HG02571 (cell line): Measurements from ENCODE around the gene FDPS.

Experiments used
- ATAC-seq: cut with Tn5 transposase; IDR thresholded peaks from one replicate; pipeline ENCODE4 v1.9.1; 2021; ENCODE audit warnings: mild to moderate bottlenecking, moderate library complexity; ENCODE audit not compliant: unreplicated experiment

The FDPS gene

DNA sequence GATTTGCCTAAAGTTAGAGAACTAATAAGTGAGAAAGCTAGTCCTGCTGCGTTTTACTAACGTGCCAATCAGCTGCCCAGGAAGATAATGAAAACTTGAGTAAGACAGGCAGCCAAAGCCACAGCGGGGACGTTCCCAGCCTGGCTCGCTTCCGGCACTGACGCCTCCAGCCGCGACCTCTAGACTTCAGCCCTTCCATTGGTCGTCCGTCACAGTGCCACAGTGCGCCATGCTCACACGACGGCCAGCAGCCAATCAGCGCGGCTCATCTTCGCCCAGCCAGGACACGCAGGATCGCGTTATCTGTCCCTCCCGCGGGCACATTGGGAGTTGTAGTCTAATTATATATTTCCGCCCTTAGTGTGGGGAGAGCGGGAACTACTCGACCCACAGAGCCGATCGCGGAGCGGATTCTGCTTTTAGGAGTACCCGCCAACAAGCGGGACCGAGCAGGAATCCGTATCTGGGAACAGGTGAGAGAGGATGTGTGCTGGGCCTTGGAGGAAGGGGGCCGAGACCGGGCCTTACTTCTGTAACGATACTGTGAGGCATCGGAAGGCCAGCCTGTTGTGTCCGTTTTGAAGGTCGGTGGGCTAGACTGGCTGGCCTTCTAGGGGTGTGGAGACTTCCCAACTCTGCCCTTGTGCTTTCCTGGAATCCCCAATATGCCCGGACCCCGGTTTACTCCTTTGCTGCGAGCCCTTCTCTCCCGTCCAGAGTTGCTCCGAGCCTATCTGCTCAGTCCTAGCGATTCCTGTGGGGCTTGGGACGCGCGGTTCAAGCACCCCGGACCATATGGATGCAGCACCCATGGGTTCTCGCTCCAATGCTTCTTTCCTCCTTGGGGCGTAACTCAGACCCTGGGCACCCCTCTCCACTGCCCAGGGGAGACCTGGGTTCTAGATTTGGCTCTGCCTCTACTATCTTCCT lies at the start of gene FDPS:
FDPS (plus strand) TSS at position 374 of the 930 bp plus-strand sequence. CDS start 924 bp downstream, outside the sequence.
- peak; percentile 95 for ATAC-seq

DNA sequence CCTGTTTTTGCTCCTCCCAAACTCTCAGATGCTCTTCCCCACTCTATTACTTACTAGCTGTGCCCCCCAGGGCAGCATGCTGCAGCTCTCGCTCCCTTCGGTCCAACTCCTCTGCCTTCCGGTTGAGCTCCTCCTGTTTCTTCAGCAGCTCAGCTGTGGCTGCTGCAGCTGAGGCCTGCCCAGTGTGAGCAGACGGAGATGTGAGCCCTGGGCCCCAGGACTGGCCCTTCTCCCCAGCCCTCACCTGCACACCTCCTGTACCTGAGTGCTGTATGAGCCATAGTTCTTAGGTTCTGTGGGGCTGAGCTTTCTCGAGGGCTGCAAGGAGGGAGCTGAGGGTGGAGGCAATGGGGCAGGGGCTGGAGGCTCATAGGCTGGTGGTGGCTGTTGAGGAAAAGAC lies 48.4 kb upstream of the FDPS start:
- no peak for ATAC-seq

DNA sequence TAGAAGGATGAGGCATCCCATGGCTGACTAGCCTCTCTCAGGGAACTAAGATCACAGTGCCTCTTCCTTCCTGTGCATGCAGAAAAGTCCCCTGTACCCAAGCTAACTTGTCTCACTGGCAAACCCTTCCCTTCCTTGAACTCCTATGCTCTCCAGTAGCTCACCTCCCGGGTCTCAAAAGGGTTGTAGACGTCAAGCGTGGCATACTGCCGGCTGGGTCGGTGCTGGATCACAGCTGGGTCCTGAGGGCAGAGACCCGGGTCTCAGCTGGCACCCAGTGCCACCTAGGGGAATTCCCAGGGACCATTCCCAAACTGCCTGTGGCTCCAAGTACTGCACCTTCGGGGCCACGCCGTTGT lies 47.2 kb upstream of the FDPS start:
- ATAC-seq, result no peak

DNA sequence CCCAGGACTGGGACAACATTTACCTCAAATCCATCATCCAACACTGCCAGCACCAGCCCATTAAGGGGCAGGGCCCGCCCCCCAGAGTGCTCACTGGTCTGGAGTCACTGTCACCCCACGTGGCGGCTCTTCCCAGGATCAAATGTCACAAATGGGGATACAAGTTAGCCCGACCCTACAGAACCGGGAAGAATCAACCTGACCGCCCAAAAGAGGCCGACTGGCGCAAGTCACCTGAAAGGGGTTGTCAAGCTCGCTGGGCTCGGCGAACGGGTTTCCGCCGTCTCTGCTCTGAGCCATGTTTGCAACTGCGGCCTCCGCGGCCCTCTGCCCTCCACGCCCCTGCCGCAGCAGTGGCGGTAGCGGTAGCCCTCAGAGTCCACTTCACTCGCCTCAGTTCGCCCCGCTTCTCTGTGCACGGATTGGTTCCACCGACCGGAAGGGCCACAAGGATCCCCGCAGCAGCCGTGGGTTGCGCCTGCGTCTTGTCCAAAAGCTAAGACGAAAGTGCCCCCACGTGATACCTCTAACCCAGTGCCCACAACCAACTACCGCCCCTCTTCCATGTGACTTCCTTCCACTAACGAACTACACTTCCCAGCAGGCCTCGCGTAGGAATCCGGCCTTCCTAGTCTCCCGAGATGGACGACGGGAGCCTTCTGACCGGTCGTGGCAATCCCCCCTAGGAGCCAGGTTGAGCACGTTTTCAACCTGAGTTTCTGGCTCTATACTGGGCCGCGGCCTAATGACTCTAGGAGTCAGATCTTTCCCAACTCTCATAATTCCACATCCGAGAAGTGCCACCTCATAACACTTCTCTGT lies 46.6 kb upstream of the FDPS start, which contains the start of gene SCAMP3:
SCAMP3 (minus strand) TSS at position 509 of the 822 bp plus-strand sequence; CDS start at position 300, 209 bp downstream.
- peak; percentile 89 for ATAC-seq

DNA sequence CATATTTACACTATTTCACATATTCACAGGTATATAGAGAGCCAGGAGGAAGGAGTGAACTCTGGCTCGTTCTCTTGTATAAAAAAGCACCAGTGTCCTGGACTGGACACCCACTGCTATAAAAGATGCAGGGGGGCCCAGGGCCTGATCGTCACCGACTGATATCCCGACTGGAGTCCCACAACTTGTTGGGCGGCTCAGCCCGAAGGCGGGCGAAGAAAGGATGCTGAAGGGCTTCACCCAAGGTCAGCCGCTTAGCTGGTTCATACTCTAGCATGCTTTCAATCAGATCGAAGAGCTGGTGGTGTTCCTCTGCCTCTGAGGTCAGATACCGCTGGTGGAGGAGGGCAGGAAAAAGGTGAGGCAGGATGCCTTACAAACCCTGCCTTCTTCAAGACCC lies 45.6 kb upstream of the FDPS start:
- ATAC-seq, result no peak

DNA sequence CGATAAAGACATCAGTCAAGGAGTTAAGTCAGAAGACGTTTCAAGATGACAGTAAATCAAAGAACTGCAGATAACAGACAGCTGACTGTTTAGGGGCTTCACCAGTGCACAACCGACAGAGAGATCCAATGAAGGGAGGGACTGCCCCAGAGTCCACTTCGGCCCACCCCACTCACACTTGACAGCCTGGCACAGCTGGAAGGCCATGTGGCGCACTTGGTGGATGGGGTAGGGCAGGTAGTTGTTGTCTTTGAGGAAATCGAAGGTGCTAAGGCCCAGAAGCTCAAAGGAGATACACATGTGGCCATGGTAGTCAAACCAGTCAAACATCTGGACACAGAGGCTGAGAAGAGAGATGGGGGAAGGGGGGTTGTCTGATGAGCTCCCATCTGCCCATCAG lies 42.1 kb upstream of the FDPS start:
- ATAC-seq, result no peak

DNA sequence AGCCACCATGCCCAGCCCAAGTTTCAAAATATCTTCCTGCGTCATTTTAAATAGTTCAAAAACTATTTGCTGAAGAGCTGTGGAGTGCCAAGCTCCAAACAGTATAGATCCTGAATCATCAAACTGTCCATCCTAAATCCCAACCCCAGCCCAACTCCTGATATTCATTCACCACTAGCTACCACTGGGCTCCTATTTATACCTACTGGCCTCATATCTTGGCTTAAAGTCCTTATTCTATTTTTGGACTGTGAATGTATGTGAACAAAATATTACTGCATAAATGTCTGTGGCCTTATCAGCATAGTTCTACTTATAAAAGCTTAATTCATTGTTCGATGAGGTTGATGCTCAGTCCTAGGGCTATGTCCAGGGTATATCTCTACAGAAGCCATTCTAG lies 41.3 kb upstream of the FDPS start:
- no peak for ATAC-seq

DNA sequence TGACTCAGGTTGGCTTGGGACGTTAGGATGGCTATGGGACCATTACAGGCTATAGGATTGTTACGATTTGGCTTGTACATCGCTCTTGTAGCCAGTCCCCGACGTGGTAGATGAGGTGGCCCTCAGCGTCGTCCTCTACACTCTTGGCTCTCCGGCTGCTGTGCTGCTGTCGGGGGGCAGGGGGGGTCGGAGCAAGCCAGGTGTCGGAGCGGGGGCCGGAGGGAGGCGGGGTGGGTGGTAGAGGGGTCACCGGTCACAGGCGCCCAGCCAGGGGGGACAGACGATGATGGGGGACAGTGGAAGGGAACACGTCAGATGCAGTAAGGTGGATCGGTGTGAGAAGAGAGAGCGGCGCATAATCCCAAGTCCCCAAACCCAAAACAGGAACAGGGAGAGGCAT lies 40.0 kb upstream of the FDPS start:
- ATAC-seq, result no peak

DNA sequence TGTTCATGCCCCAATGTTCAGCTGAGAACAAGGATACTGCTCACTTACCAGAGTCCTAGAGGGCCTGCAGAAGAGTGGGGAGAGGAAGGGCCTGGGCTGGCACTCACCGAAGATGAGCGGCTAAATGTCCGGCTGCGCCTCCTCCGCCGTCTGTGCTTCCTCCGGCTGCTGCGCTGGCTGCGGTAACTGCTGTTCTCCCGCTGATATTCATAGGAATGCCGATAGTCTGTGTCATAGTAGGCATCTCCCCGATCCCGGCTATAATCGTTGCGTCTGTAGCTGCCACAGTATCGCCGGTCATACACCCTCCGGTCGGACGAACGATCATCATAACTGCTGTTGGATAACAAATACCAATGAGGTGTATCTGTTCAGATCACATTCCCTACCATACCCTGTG lies 39.3 kb upstream of the FDPS start:
- no peak for ATAC-seq

DNA sequence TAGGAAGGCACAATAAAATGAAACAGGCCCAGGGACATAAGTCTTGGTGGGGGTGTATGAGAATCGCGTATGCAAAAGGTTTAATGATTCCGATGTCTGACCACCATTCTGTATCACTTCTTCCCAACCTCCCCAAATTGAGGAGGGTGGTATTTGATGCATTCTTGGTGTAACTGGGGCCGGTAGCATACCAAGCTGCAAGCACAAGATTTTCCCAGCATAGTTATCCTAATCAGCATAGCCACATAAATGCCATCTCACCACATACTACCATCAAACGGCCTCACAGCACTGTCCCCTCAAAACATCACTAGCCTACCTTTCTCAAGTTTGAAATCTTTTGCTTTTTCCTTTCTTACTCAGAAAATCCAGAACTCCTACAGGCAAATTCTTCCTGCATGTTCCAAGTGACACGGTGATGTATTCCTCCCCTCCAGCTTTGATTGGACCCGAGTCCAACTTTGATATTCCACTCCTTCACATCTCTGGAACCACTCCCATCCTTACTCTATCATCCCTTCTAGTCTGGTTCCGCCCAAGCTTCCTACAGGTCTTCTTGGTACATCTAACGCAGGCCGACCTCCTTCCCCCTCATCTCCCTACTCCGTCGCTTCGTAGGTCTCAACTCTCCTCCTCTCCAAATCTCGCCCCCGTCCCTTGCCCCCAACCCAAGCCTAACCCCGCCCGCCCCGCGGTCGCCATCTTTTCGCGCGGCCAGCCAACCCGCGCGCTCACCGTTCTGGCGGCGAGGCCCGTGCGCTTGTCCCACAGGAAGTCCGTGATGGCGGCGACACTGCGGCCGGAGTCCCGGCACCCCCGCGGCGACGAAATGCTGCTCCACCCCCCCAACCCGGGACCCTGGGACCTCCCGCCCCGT lies 36.0 kb upstream of the FDPS start:
- peak; percentile 34 for ATAC-seq

DNA sequence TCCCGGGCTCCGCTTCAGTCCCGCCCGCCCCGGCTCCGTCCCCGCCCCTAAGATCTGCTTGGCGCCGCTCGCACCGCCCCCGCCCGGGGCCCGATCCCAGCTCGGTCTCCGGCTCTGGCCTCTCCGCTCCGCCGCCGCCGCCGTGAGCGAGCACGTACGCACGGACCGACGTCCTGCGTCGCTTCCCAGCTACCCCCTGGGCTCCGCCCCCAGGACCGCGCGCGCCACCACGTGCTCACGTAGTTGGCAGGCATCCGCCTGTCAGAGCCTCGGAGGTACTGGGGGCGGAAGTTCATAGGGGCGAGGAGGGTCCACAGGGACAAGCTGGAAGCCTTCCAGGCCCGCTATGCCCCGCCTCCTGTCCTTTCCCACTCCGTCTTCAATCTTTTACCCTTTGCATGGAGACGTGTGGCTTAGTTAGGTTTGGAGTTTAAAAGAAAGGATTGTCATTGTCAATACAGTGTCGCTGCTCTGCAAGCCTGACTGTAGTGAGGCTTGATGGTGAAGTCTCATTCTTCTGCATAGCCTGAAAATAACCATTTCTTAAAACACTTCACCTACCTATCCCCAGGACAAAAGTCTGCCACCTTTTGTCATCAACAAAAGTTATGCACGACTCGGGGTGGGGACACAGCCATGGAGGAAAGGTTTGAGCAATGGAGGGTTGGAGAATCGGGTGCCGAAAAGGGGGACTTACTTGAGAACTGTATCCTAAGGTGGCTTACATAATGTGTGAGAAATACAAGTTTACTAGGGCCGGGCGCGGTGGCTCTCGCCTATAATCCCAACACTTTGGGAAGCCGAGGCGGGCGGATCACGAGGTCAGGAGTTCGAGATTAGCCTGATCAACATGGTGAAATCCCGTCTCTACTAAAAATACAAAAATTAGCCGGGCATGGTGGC lies 35.1 kb upstream of the FDPS start, which contains the start of gene CLK2:
CLK2 (minus strand) TSS at position 162 of the 903 bp plus-strand sequence. CDS start 2,527 bp downstream, outside the sequence.
- peak; percentile 74 for ATAC-seq

DNA sequence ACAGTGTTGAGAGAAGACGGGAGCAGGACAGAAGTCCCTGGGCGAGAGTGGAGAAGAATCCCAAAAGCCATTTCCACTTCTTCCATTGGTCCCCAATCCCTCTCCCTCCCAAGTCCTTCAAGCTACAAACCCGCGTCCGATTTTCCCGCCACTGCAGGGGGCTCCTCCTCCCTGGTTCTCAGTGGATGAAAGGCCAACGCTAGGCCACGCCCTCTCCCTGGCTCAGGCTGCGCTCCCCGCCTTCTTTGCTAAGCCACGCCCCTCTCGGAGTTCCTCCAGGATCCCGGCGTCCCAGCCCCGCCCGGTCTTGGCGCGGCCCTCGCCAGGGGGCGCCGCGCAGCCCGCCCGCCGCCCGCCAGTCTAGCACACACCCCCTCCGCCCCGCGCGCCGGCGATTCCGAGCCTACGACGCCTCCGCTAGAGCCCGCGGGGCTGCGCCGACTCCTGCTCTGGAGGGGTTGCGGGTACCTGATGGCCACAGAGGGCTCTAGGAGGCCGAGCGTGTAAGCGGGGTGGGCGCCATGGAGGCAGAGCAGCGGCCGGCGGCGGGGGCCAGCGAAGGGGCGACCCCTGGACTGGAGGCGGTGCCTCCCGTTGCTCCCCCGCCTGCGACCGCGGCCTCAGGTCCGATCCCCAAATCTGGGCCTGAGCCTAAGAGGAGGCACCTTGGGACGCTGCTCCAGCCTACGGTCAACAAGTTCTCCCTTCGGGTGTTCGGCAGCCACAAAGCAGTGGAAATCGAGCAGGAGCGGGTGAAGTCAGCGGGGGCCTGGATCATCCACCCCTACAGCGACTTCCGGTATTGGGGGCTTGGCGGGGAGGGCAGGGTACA lies 31.4 kb upstream of the FDPS start, which contains the start of gene HCN3:
HCN3 (plus strand) TSS at position 394 of the 832 bp plus-strand sequence; CDS start at position 522, 128 bp downstream.
- ATAC-seq, result peak; percentile 59

DNA sequence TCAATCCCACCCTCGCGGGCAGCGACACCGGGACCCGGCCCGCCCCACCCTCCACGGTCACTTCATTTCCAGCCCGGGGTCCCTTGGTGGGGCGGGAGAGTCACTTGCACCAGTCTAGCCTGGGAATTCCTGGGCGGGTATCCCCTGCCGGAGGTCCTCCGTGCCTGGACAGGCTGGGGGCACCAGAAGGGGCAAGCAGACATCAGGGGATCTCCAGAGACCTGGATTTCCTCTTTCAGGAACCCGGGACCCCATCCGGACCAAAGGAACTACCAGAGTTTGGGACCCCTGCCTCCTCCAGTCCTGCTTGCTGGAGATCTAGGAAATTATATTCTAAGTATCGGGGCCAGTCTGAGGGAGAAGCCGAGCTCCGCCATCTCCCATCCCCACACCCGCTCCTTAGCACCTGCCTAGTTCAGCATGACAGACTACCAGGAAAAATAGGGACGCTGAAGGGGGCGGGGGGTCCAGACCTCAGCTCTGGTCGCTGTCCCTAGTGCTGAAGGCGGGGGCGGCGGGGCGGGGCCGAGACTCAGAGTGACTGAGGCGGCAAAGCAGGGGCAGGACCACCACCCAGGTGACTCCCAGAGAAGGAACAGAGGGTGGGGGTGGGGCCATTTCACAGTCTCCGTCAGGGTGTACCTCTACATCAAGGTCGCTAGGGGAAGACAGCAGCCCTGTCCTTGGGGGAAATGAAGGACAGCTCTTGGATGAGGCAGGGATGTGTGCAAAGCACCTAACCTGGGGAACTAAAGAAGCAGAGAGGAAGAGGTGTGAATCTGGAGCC lies 30.6 kb upstream of the FDPS start:
- ATAC-seq, result no peak

DNA sequence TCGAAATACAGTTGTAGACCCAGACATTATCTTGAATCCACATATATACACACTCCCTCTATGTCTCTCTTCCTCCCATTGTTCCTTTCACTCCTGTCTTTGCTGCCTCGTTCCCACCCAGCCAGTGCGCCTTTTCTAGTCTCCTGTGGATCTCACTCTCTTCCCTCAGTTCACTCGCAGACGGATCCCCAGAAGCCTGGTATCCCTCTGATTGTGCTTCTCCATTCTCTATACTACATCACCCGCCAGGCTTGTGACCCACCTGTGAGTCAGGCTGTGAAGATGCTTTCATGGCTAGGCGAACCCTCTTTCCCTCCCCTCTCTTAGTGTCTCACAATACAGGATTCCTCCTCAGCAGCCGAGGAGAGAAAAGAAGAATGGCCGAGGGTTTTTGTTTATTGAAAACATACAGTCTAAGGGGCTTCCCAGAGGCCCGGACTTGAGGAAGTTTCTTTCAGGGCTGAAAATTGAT lies 29.9 kb upstream of the FDPS start:
- ATAC-seq, result no peak

DNA sequence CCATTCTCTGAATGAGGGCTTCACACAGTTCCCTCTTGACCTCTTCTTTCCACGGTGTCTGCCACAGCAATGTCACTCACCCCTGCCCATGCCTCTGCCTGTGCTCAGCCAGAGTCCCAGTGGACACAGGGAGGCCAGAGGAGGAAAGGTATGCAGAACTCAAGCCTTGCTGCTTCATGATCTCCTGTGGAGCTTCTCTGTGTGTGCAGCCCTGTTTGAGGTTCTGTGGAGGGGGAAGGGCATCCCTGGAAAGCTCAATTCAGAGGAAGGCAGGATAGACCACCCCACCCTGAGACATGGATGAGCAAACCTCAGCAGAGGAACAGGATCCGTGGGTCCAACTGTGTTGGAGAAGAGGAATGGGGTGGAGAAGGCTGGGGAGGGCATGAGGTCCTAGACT lies 29.4 kb upstream of the FDPS start:
- no peak for ATAC-seq

DNA sequence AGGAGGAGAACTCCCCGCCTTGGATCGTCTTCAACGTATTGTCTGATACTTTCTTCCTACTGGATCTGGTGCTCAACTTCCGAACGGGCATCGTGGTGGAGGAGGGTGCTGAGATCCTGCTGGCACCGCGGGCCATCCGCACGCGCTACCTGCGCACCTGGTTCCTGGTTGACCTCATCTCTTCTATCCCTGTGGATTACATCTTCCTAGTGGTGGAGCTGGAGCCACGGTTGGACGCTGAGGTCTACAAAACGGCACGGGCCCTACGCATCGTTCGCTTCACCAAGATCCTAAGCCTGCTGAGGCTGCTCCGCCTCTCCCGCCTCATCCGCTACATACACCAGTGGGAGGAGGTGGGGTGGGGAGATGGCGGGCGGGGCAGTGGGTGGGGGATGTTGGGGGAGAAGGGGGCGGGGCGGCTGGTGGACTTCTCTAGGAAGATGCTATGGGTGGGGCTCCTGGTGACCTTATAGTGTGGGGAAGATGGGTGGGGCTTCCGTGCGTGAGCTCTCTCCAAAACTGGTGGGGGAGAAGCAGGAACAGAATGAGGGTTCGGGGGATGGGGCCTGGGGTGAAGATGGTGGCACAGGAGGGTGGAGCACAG lies 26.1 kb upstream of the FDPS start:
- ATAC-seq, result no peak

DNA sequence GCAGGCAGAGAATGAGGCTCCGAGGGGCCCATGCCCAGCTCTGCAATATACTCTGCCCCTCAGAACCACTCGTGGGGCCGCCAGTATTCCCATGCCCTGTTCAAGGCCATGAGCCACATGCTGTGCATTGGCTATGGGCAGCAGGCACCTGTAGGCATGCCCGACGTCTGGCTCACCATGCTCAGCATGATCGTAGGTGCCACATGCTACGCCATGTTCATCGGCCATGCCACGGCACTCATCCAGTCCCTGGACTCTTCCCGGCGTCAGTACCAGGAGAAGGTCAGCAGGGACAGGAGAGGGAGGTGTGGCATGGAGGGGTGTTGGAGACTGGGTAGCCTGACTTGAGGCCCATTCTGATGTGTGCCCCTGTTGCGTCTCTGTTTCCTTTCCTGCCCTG lies 24.2 kb upstream of the FDPS start:
- no peak for ATAC-seq
